Esophagus muscularis mucosa (tissue), 4 donors: ENCODE measurements around the gene MYO16. TPM values are rescaled to one million over a fixed set of nuclear protein-coding genes. Genes with fewer than 3 reads are reported as not detected.

Experiments used
- DNase-seq: peaks from one replicate; pipeline ENCODE4 v3.0.0-alpha.2; 2017; ENCODE audit errors: extremely low spot score
- H3K27ac ChIP-seq, 4 donors: fragments of 200-600 bp; sonication (generic); replicated peaks in 1 of 4; 1 replicate in 3 of 4; 2 replicates in 1 of 4; pipeline ENCODE4 v1.5.1; 2016 to 2019; ENCODE audit warnings: mild to moderate bottlenecking in 1 of 4
- H3K27me3 ChIP-seq, 4 donors: fragments of 200-600 bp; sonication (generic); one replicate each; pipeline versions ENCODE4 v1.5.1 to v1.6.0; 2016 to 2019
- H3K36me3 ChIP-seq, 4 donors: fragments of 200-600 bp; sonication (generic); one replicate each; pipeline ENCODE4 v1.5.1; 2016 to 2019
- H3K4me1 ChIP-seq, 4 donors: fragments of 200-600 bp; sonication (generic); one replicate each; pipeline ENCODE4 v1.5.1; 2016 to 2019
- H3K4me3 ChIP-seq, 4 donors: fragments of 200-600 bp; sonication (generic); 1 replicate in 2 of 4; 2 replicates in 2 of 4; pipeline ENCODE4 v1.5.1; 2016 to 2019; ENCODE audit warnings: mild to moderate bottlenecking in 4 of 4, moderate library complexity in 1 of 4
- H3K9me3 ChIP-seq, 4 donors: fragments of 200-600 bp; sonication (generic); 1 replicate in 3 of 4; 2 replicates in 1 of 4; pipeline ENCODE4 v1.5.1; 2016 to 2019
- EP300 ChIP-seq: sonication (generic); formaldehyde crosslinking; IDR thresholded peaks from one replicate; pipeline ENCODE4 v1.6.1; 2017; ENCODE audit warnings: antibody characterized with exemption
- POLR2A ChIP-seq: fragments of 450-650 bp; IDR thresholded peaks from one replicate; pipeline ENCODE4 v1.6.1; 2017; ENCODE audit warnings: antibody characterized with exemption, moderate library complexity, mild to moderate bottlenecking, low read depth
- POLR2AphosphoS5 ChIP-seq, 2 donors: sonication (generic); formaldehyde crosslinking; IDR thresholded peaks; one replicate each; pipeline ENCODE4 v1.6.1; 2017; ENCODE audit warnings: antibody characterized with exemption in 2 of 2
- WGBS: methylation state at CpG from one replicate; pipeline ENCODE4 v1.1.5; 2018; 5-methylcytosine and 5-hydroxymethylcytosine counted together
- intact Hi-C: fragments of 100-400 bp; cut with DNase I; formaldehyde crosslinking; loops from one replicate; pipeline ENCODE4 v1.15.1; 2023
- total RNA-seq, 4 donors: library from RNA; depleted of rRNA; stranded (reverse); fragments of >200 nt; gene quantifications; one replicate each; pipeline versions ENCODE4 v1.1.0 to v1.2.1, GENCODE V29; 2016
- TF ChIP-seq, protein P1 (sequence below), 3 experiments: fragments of 200-600 bp in 2 of 3; fragments of 450-650 bp in 1 of 3; sonication (generic) in 2 of 3; IDR thresholded peaks; one replicate each; pipeline ENCODE4 v1.5.1; 2017 to 2019; ENCODE audit warnings: antibody characterized with exemption in 3 of 3, mild to moderate bottlenecking in 2 of 3, moderate library complexity in 1 of 3

MYO16 gene
- total RNA-seq, 4 donors from 2014 or later: 1.2 to 3.7 (median 1.8) TPM

DNA sequence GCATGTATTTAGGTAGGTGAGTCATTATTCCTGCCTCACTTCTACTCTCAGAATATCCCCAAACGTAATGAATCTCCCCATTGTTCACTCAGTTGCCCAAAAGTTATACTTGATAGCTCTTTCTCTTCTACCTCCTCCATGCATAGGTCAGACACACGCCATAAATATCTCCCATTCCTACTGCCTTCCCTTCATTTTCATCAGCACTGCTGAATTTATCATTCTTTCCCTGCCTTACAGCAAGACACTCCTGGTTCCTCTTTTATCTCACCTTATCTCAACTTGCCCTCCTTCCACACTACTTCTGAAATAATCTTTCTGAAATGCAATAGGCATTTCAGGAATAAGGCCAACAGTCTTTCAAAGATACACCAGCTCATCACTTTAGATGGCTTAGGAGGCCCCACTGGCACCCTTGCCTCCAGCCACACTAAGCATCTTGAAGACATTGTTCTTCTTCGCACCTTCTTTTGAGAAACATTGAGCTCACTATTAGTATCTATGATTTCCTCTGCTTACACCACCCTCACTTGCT lies 333.9 kb downstream of the MYO16 start:
- 82% methylated on average over 3 of the region's 3 CpGs for WGBS

GRCh38 chr13:108963846-108964600 lies 334.6 kb downstream of the MYO16 start:
- TF ChIP-seq, protein P1, sequence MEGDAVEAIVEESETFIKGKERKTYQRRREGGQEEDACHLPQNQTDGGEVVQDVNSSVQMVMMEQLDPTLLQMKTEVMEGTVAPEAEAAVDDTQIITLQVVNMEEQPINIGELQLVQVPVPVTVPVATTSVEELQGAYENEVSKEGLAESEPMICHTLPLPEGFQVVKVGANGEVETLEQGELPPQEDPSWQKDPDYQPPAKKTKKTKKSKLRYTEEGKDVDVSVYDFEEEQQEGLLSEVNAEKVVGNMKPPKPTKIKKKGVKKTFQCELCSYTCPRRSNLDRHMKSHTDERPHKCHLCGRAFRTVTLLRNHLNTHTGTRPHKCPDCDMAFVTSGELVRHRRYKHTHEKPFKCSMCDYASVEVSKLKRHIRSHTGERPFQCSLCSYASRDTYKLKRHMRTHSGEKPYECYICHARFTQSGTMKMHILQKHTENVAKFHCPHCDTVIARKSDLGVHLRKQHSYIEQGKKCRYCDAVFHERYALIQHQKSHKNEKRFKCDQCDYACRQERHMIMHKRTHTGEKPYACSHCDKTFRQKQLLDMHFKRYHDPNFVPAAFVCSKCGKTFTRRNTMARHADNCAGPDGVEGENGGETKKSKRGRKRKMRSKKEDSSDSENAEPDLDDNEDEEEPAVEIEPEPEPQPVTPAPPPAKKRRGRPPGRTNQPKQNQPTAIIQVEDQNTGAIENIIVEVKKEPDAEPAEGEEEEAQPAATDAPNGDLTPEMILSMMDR (IDR thresholded peaks at IDR 0.05): no peak
- TF ChIP-seq POLR2A: no peak
- TF ChIP-seq POLR2AphosphoS5 (IDR thresholded peaks at IDR 0.05): no peak
- no peak for TF ChIP-seq EP300
- intact Hi-C loops: loop anchor here (2.0 to 10.0 kb wide), 3 partner anchors 171 to 1143 kb away; no protein-coding TSS in a partner anchor
- no peak overlapping the region for H3K4me3 ChIP-seq

More for the DNA sequence above, 333.9 kb downstream of the MYO16 start:
- no peaks in the 10 kb centered on the region for H3K9me3 ChIP-seq
- intact Hi-C loops: loop anchor here (2.0 to 10.0 kb wide), 3 partner anchors 171 to 1144 kb away; no protein-coding TSS in a partner anchor
- TF ChIP-seq, protein P1 (IDR thresholded peaks at IDR 0.05): no peak
- TF ChIP-seq EP300 (no peak), POLR2A (no peak), POLR2AphosphoS5 (IDR thresholded peaks at IDR 0.05) (no peak)
- no peaks in the 10 kb centered on the region for H3K27me3 ChIP-seq
- H3K4me3 ChIP-seq: no peak overlapping the region
- peaks cover 0 to 18% (median 13%) of the 10 kb centered on the region in 4 donors for H3K4me1 ChIP-seq
- H3K27ac ChIP-seq: no peak overlapping the region
- DNase-seq: no peak
- no peaks in the 10 kb centered on the region for H3K36me3 ChIP-seq

GRCh38 chr13:108964606-108965005 lies 335.2 kb downstream of the MYO16 start:
- Histone ChIP-seq H3K36me3 (no peaks in the 10 kb centered on the region), H3K27me3 (no peaks in the 10 kb centered on the region), H3K27ac (no peak overlapping the region), H3K9me3 (no peaks in the 10 kb centered on the region), H3K4me3 (no peak overlapping the region), H3K4me1 (peaks cover 0 to 8% (median 6%) of the 10 kb centered on the region in 4 donors)
- TF ChIP-seq EP300 (no peak), POLR2A (no peak)
- 79% methylated on average over 7 of the region's 7 CpGs for WGBS
- intact Hi-C loops: loop anchor here (5.0 to 10.0 kb wide), 2 partner anchors 170 to 1143 kb away; no protein-coding TSS in a partner anchor
- no peak for DNase-seq

More at GRCh38 chr13:108963846-108964600, 334.6 kb downstream of the MYO16 start:
- WGBS: 73% methylated on average over 10 of the region's 10 CpGs
- no peaks in the 10 kb centered on the region for H3K27me3 ChIP-seq
- H3K4me1 ChIP-seq: peaks cover 0 to 13% (median 10%) of the 10 kb centered on the region in 4 donors
- H3K36me3 ChIP-seq: no peaks in the 10 kb centered on the region
- no peak overlapping the region for H3K27ac ChIP-seq
- no peaks in the 10 kb centered on the region for H3K9me3 ChIP-seq
- no peak for DNase-seq

- H3K4me3 ChIP-seq: no peak overlapping the region
- intact Hi-C loops: loop anchor here (10.0 kb wide), 1 partner anchor 167 kb away; no protein-coding TSS in a partner anchor
- WGBS: 95% methylated on average over 6 of the region's 6 CpGs
These were observed 338.0 kb downstream of the MYO16 start for GRCh38 chr13:108967371-108967770.

More at GRCh38 chr13:108967371-108967770, 338.0 kb downstream of the MYO16 start:
- Histone ChIP-seq H3K36me3 (no peaks in the 10 kb centered on the region), H3K4me1 (no peaks in the 10 kb centered on the region), H3K27ac (no peak overlapping the region), H3K9me3 (no peaks in the 10 kb centered on the region), H3K27me3 (no peaks in the 10 kb centered on the region)
- TF ChIP-seq POLR2A (no peak), EP300 (no peak), POLR2AphosphoS5 (IDR thresholded peaks at IDR 0.05) (no peak)
- TF ChIP-seq, protein P1 (IDR thresholded peaks at IDR 0.05): no peak
- DNase-seq: no peak
